ENCODE measurements around the gene ACMSD.

ACMSD gene

GRCh38 chr2:134910763-134911399 is 72.5 kb downstream of the ACMSD start:
- DNase-seq: no peak

- DNase-seq: no peak
Observed at GRCh38 chr2:134911400-134911785, 73.0 kb downstream of the ACMSD start.

GRCh38 chr2:134912361-134912760 is 73.9 kb downstream of the ACMSD start:
- DNase-seq: no peak

GRCh38 chr2:134917360-134917865 is 79.0 kb downstream of the ACMSD start:
- DNase-seq: no peak

- peak in 1 of 2 donors; percentile 90 for DNase-seq
Observed at GRCh38 chr2:134917888-134918525, 79.6 kb downstream of the ACMSD start.

- DNase-seq: peak; percentile 100
Observed at GRCh38 chr2:134918526-134919340, 80.3 kb downstream of the ACMSD start, which contains the start of gene CCNT2. Gene CCNT2, plus strand, starts transcription at chr2:134918822. Its CDS starts 33 bp downstream, at chr2:134918855.

GRCh38 chr2:134919341-134920210 is 81.2 kb downstream of the ACMSD start:
- DNase-seq: peak; percentile 22 to 53

- no peak for DNase-seq
Observed at GRCh38 chr2:134924912-134925311, 86.5 kb downstream of the ACMSD start.

GRCh38 chr2:134926231-134926931 is 88.0 kb downstream of the ACMSD start:
- DNase-seq: no peak

- no peak for DNase-seq
Observed at GRCh38 chr2:134927195-134927594, 88.8 kb downstream of the ACMSD start.

- DNase-seq: no peak
Observed at GRCh38 chr2:134932864-134933526, 94.6 kb downstream of the ACMSD start.

GRCh38 chr2:134933732-134934131 is 95.3 kb downstream of the ACMSD start:
- no peak for DNase-seq

GRCh38 chr2:134934150-134934549 is 95.7 kb downstream of the ACMSD start:
- no peak for DNase-seq

GRCh38 chr2:134934641-134935040 is 96.2 kb downstream of the ACMSD start:
- no peak for DNase-seq

GRCh38 chr2:134936691-134937090 is 98.3 kb downstream of the ACMSD start:
- no peak for DNase-seq

GRCh38 chr2:134943540-134943939 is 105.1 kb downstream of the ACMSD start:
- no peak for DNase-seq

- DNase-seq: no peak
Observed at GRCh38 chr2:134944975-134945374, 106.6 kb downstream of the ACMSD start.

- DNase-seq: no peak
Observed at GRCh38 chr2:134946073-134946472, 107.7 kb downstream of the ACMSD start.

GRCh38 chr2:134949981-134950708 is 111.7 kb downstream of the ACMSD start:
- no peak for DNase-seq

- no peak for DNase-seq
Observed at GRCh38 chr2:134950886-134951285, 112.5 kb downstream of the ACMSD start.

Data from CD4-positive, alpha-beta T cell treated with Interferon alpha-2 for 1 hour (primary cell).